AG08395 (cell line): ENCODE measurements around the gene ST6GAL1.

Source experiments
- DNase-seq: peaks from one replicate; pipeline ENCODE4 v3.0.0; 2012; ENCODE audit warnings: mixed read lengths, low spot score

ST6GAL1 gene

GRCh38 chr3:187080799-187081450 lies 150.6 kb downstream of the ST6GAL1 start:
- DNase-seq: no peak

GRCh38 chr3:187082758-187083375 lies 152.5 kb downstream of the ST6GAL1 start:
- no peak for DNase-seq

GRCh38 chr3:187084126-187084525 lies 153.8 kb downstream of the ST6GAL1 start:
- DNase-seq: no peak

GRCh38 chr3:187084580-187084979 lies 154.3 kb downstream of the ST6GAL1 start:
- DNase-seq: no peak

- DNase-seq: no peak
Observed at GRCh38 chr3:187085021-187085666, 154.8 kb downstream of the ST6GAL1 start.

GRCh38 chr3:187085933-187086332 lies 155.6 kb downstream of the ST6GAL1 start:
- DNase-seq: no peak

GRCh38 chr3:187086831-187087230 lies 156.5 kb downstream of the ST6GAL1 start:
- DNase-seq: no peak

GRCh38 chr3:187088701-187089100 lies 158.4 kb downstream of the ST6GAL1 start:
- no peak for DNase-seq

- no peak for DNase-seq
Observed at GRCh38 chr3:187093320-187093719, 163.0 kb downstream of the ST6GAL1 start.

GRCh38 chr3:187098923-187099512 lies 168.7 kb downstream of the ST6GAL1 start:
- no peak for DNase-seq

GRCh38 chr3:187101184-187102072 lies 171.1 kb downstream of the ST6GAL1 start:
- peak; percentile 53 for DNase-seq

GRCh38 chr3:187102073-187102634 lies 171.8 kb downstream of the ST6GAL1 start:
- DNase-seq: no peak

- no peak for DNase-seq
Observed at GRCh38 chr3:187103251-187103650, 172.9 kb downstream of the ST6GAL1 start.

- DNase-seq: no peak
Observed at GRCh38 chr3:187104342-187104741, 174.0 kb downstream of the ST6GAL1 start.

GRCh38 chr3:187104933-187105332 lies 174.6 kb downstream of the ST6GAL1 start:
- no peak for DNase-seq

- DNase-seq: no peak
Observed at GRCh38 chr3:187105700-187106099, 175.4 kb downstream of the ST6GAL1 start.

GRCh38 chr3:187107989-187108388 lies 177.7 kb downstream of the ST6GAL1 start:
- no peak for DNase-seq

- no peak for DNase-seq
Observed at GRCh38 chr3:187110156-187110555, 179.8 kb downstream of the ST6GAL1 start.

GRCh38 chr3:187112934-187113793 lies 182.8 kb downstream of the ST6GAL1 start:
- peak; percentile 30 for DNase-seq

- no peak for DNase-seq
Observed at GRCh38 chr3:187114511-187114910, 184.2 kb downstream of the ST6GAL1 start.

- DNase-seq: no peak
Observed at GRCh38 chr3:187120326-187120725, 190.0 kb downstream of the ST6GAL1 start.
